Raji (cell line): ENCODE measurements around the gene RYR2.

Experiments
- POLR2A ChIP-seq: IDR thresholded peaks from 2 replicates; pipeline ENCODE4 v1.6.1; 2011; ENCODE audit warnings: low read depth, low read length, control low read depth; ENCODE audit not compliant: insufficient read depth

The RYR2 gene

GRCh38 chr1:237861944-237862343, 820.0 kb downstream of the RYR2 start:
- TF ChIP-seq POLR2A, result no peak

GRCh38 chr1:237863234-237863633, 821.2 kb downstream of the RYR2 start:
- TF ChIP-seq POLR2A, result no peak

- TF ChIP-seq POLR2A, result no peak
Measured at GRCh38 chr1:237864338-237865244, 822.6 kb downstream of the RYR2 start.

- no peak for TF ChIP-seq POLR2A
Measured at GRCh38 chr1:237867380-237867888, 825.5 kb downstream of the RYR2 start.

GRCh38 chr1:237868817-237869600, 827.0 kb downstream of the RYR2 start:
- no peak for TF ChIP-seq POLR2A

GRCh38 chr1:237873487-237874211, 831.7 kb downstream of the RYR2 start:
- no peak for TF ChIP-seq POLR2A

GRCh38 chr1:237875291-237875690, 833.3 kb downstream of the RYR2 start:
- TF ChIP-seq POLR2A, result no peak

- TF ChIP-seq POLR2A, result no peak
Measured at GRCh38 chr1:237877631-237878030, 835.6 kb downstream of the RYR2 start.

- no peak for TF ChIP-seq POLR2A
Measured at GRCh38 chr1:237878406-237878805, 836.4 kb downstream of the RYR2 start.

- no peak for TF ChIP-seq POLR2A
Measured at GRCh38 chr1:237879195-237879594, 837.2 kb downstream of the RYR2 start.
